IPS-18a (cell line): ENCODE data around the gene PHACTR2.

Experiments
- H3K27ac ChIP-seq: one replicate; pipeline ENCODE4 v1.5.1; 2013; ENCODE audit warnings: low read length
- H3K27me3 ChIP-seq: one replicate; pipeline ENCODE4 v1.6.1; 2013; ENCODE audit warnings: mild to moderate bottlenecking, low read length; ENCODE audit not compliant: control insufficient read depth, insufficient read depth
- H3K36me3 ChIP-seq: one replicate; pipeline ENCODE4 v1.6.1; 2013; ENCODE audit warnings: low read depth, low read length; ENCODE audit not compliant: control insufficient read depth
- H3K4me1 ChIP-seq: one replicate; pipeline ENCODE4 v1.6.1; 2013; ENCODE audit warnings: low read depth, low read length; ENCODE audit not compliant: control insufficient read depth
- H3K4me3 ChIP-seq: one replicate; pipeline ENCODE4 v1.5.1; 2013; ENCODE audit warnings: low read length
- H3K9ac ChIP-seq: one replicate; pipeline ENCODE4 v1.6.1; 2013; ENCODE audit warnings: mild to moderate bottlenecking, low read length, moderate library complexity
- H3K9me3 ChIP-seq: one replicate; pipeline ENCODE4 v1.6.1; 2013; ENCODE audit warnings: low read depth, low read length; ENCODE audit not compliant: control insufficient read depth

Gene PHACTR2

DNA sequence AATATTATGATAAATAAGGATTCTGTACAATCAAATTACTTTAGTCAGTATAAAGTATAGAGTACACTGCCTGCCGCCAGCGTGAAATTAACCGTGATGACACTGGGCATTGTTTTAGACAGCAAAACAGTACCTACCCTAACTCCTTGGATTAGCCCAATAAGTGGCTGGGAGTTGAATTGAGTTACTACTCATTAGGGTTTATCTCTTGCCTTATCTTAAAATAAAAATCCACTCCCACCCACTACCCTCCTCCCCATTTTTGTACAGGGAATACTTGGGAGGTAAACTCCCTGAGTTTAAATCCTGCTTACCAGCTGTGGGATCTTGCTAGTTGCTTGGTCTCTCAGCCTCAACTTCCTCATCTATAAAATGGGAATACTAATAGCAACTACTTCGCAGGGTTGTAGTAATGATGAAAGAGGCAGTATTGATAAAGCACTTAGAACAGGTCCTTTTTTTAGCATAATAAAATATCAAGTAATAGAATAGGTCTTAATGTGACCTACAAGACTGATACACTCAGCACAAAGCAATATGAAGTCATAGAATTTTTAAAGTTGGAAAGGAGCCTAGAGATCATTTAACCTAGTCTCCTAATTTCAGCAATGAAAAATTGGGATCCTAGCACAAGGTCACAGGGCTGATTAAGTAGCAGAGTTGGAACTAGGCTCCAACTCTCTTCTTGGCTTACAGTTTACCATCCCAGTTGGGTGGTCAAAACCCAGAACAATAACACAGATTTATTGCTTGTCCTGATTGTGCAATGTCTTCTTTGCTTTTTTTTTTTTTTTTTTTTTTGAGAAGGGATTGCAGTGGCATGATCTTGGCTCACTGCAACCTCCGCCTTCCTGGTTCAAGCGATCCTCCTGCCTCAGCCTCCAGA, 23.8 kb downstream of the PHACTR2 start:
- Histone ChIP-seq H3K27ac (no peak overlapping the region), H3K4me3 (no peak overlapping the region), H3K4me1 (no peaks in the 10 kb centered on the region), H3K9me3 (no peaks in the 10 kb centered on the region), H3K36me3 (no peaks in the 10 kb centered on the region), H3K9ac (no peak overlapping the region), H3K27me3 (no peaks in the 10 kb centered on the region)

DNA sequence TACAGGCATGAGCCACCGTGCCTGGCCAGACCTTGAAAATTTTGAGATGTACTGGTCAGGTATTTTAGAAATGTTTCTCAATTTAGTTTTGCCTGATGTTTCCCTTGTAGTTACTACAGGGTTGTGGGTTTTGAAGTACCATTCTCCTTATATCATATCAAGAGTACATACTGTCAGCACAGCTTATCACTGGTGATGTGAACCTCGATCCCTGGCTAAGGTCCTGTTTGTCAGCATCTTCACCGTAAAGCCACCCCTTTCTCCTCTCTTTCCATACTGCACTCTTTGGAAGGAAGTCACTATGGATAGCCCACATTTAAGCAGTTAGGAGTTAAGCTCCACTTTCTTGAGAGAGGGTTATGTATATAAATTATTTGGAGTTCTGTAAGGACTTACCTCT, 27.8 kb downstream of the PHACTR2 start:
- H3K4me1 ChIP-seq: no peaks in the 10 kb centered on the region
- no peak overlapping the region for H3K27ac ChIP-seq
- H3K9ac ChIP-seq: no peak overlapping the region
- H3K9me3 ChIP-seq: no peaks in the 10 kb centered on the region
- H3K36me3 ChIP-seq: no peaks in the 10 kb centered on the region
- no peaks in the 10 kb centered on the region for H3K27me3 ChIP-seq
- no peak overlapping the region for H3K4me3 ChIP-seq

DNA sequence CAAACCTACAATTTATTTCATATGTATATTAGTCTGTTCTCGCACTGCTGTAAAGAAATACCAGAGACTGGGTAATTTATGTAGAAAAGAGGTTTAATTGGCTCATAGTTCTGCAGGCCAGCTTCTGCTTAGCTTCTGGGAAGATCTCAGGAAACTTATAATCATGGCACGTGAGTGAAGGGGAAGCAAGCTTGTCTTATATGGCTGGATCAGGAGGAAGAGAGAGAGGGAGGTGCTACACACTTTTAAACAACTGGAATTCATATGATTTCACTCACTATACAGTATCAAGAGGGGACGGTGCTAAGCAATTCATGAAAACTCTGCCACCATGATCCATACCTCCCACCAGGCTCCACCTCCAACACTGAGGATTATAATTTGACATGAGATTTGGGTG, 29.9 kb downstream of the PHACTR2 start:
- Histone ChIP-seq H3K4me1 (no peaks in the 10 kb centered on the region), H3K9ac (no peak overlapping the region), H3K27ac (no peak overlapping the region), H3K4me3 (no peak overlapping the region), H3K9me3 (no peaks in the 10 kb centered on the region), H3K36me3 (no peaks in the 10 kb centered on the region), H3K27me3 (no peaks in the 10 kb centered on the region)

DNA sequence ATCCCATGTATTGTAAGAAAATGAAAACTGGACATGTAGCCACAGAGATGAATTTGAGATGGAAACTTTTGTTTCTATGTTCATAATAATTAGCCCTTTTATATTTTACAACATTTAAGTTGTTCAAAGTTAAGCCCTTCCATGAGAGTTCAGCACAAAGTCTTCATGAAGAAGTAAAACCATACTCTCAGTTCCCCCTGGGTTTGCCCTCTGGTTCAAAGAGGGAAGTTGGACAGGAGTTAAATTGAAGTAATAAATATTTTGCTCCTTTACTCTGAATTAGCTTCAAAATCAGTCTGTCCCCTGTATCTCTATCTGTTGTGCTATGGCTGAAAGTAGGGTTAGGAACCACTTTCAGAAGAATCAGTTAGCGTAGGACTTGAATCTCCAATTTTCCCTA, 31.1 kb downstream of the PHACTR2 start:
- no peak overlapping the region for H3K4me3 ChIP-seq
- no peaks in the 10 kb centered on the region for H3K36me3 ChIP-seq
- H3K9me3 ChIP-seq: no peaks in the 10 kb centered on the region
- no peaks in the 10 kb centered on the region for H3K27me3 ChIP-seq
- no peak overlapping the region for H3K27ac ChIP-seq
- no peak overlapping the region for H3K9ac ChIP-seq
- no peaks in the 10 kb centered on the region for H3K4me1 ChIP-seq

DNA sequence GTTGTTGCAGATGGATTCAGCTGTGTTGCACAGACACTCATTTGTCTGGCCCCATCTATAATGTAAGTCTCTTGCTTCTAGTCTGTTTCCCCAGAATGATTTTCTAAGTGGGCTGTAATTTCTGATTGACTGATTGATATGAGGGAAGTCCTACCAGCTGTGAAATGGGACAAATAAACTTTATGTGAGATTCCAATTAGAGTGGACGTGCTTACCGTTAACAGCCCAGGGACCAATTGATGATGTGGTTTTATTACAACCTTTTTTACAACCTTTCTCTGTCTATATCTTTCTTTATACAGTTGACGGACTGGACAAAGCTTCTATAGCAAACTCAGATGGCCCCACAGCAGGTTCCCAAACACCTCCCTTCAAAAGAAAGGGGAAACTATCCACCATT, 33.9 kb downstream of the PHACTR2 start:
- Histone ChIP-seq H3K36me3 (no peaks in the 10 kb centered on the region), H3K27me3 (no peaks in the 10 kb centered on the region), H3K27ac (no peak overlapping the region)

DNA sequence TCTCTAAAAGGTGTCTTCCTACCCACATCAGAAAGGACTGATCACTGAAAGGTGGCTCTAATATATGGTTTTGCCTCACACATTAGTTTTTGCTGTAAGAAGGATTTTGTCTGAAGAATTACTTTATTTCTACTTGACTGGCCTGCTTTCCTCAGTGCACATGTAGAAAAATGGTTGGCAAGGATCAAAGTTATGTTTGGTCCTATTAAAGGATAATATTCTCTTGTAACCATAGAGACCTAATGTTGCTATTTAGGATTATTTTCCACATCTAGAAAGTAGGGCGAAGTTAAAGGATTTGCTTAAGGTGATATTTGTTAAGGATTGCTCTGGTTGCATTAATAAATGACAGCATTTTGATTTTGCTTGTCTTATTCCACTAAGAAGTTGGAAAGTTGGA, 40.7 kb downstream of the PHACTR2 start:
- Histone ChIP-seq H3K9ac (no peak overlapping the region), H3K27ac (no peak overlapping the region), H3K9me3 (no peaks in the 10 kb centered on the region), H3K36me3 (peaks cover 3% of the 10 kb centered on the region), H3K27me3 (no peaks in the 10 kb centered on the region), H3K4me1 (no peaks in the 10 kb centered on the region), H3K4me3 (no peak overlapping the region)

More for the DNA sequence above, 33.9 kb downstream of the PHACTR2 start:
- Histone ChIP-seq H3K4me1 (no peaks in the 10 kb centered on the region), H3K9ac (no peak overlapping the region), H3K9me3 (no peaks in the 10 kb centered on the region), H3K4me3 (no peak overlapping the region)

DNA sequence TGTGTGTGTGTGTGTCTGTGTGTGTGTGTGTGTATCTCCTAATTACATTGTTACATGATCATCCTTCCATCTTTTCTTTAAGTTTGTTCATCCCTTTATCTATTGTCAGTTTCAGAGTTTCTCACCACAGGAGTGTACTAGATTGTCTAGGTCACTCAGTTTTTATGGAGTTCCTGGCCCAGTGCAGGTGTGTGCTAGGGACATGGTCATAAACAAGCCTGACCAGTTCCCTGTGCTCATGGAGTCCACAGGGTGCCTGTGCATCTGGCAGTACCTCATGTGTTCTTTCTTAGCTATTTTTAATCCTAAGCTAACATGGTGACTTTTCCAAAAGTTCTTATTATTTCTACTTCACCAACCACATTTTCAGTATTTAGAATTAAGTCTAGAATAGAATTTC, 43.9 kb downstream of the PHACTR2 start:
- Histone ChIP-seq H3K27me3 (no peaks in the 10 kb centered on the region), H3K4me3 (no peak overlapping the region), H3K9me3 (no peaks in the 10 kb centered on the region), H3K36me3 (peaks cover 3% of the 10 kb centered on the region), H3K9ac (no peak overlapping the region), H3K4me1 (no peaks in the 10 kb centered on the region), H3K27ac (no peak overlapping the region)

DNA sequence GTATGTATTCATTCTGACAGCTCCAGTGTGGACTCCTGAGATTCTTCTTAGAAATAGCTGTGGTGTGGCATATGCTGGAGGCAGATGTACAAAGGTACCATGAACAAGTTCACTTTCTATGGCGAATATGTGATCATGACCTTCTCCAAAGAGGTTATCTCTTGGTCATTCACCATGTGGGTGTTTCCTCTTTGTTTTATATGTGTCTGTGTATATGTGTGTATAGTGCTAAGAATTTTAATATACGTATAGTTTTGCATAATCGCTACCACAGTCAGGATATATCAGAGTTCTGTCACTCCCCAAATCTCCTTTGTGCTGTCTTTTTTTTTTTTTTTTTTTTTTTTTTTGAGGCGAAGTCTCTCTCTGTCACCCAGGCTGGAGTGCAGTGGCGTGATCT, 47.1 kb downstream of the PHACTR2 start:
- Histone ChIP-seq H3K4me3 (no peak overlapping the region), H3K9ac (no peak overlapping the region), H3K27me3 (no peaks in the 10 kb centered on the region), H3K27ac (no peak overlapping the region), H3K9me3 (no peaks in the 10 kb centered on the region), H3K4me1 (no peaks in the 10 kb centered on the region), H3K36me3 (peaks cover 3% of the 10 kb centered on the region)

DNA sequence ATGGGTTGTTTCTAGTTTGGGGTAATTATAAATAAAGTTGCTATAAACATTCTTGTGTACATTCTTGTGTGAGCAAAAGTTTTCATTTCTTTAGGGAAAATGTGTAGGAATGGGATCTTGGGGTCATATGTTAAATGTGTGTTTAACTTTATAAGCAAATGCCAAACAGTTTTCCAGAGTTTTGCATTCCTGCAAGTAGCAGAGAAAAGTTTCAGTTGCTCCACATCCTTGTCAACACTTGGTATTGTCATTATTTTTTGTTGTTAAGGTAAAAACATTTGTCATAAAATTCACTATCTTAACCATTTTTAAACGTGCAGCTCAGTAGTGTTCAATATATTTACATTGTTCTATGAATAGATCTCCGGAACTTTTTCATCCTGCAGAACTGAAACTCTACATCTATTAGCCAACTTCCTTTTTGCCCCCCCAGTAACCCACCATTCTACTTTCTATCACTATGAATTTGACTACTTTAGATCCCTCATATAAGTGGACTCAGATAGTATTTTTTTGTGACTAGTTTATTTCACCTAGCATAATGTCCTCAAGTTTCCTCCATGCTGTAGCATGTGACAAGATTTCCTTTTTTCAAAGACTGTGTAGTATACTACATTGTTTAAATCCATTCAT, 48.4 kb downstream of the PHACTR2 start:
- H3K4me3 ChIP-seq: no peak overlapping the region
- H3K27me3 ChIP-seq: no peaks in the 10 kb centered on the region
- H3K4me1 ChIP-seq: no peaks in the 10 kb centered on the region
- peaks cover 3% of the 10 kb centered on the region for H3K36me3 ChIP-seq
- H3K9ac ChIP-seq: no peak overlapping the region
- H3K9me3 ChIP-seq: no peaks in the 10 kb centered on the region
- H3K27ac ChIP-seq: no peak overlapping the region

DNA sequence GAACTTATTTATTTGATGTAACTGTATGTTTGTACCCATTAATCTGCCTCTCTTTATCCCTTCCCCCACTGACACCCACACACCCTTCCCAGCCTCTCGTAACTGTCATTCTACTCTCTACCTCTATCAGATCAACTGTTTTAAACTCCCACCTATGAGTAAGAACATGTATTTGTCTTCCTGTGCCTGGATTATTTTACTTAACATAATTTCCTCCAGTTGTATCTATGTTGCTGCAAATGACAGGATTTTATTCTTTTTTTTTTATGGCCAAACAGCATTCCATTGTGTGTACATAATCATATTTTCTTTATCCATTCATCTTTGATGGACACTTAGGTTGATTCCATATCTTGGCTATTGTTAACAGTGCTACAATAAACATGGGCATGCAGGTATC, 49.3 kb downstream of the PHACTR2 start:
- no peaks in the 10 kb centered on the region for H3K9me3 ChIP-seq
- no peaks in the 10 kb centered on the region for H3K4me1 ChIP-seq
- H3K27me3 ChIP-seq: no peaks in the 10 kb centered on the region
- H3K9ac ChIP-seq: no peak overlapping the region
- no peak overlapping the region for H3K27ac ChIP-seq
- no peak overlapping the region for H3K4me3 ChIP-seq
- H3K36me3 ChIP-seq: no peaks in the 10 kb centered on the region

DNA sequence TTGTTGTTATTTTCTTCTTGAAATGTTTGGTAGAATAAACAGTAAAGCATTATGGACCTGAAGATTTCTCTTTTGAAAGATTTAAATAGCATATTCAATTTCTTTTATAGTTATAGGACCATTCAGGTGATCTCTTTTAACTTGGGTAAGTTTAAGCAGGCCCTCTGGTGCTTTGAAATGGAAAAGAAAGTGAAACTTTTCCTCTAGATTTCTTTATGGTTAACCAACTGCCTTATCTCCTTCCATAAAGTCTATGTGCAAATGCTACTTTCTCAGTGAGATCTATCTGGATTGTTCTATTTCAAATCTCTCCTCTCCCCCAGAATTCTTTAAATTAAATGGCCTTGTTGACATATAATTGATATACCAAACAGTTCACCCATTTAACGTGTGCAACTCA, 54.0 kb downstream of the PHACTR2 start:
- H3K4me1 ChIP-seq: peaks cover 27% of the 10 kb centered on the region
- H3K27ac ChIP-seq: no peak overlapping the region
- H3K9ac ChIP-seq: no peak overlapping the region
- H3K36me3 ChIP-seq: no peaks in the 10 kb centered on the region
- no peaks in the 10 kb centered on the region for H3K27me3 ChIP-seq
- H3K9me3 ChIP-seq: no peaks in the 10 kb centered on the region
- no peak overlapping the region for H3K4me3 ChIP-seq

DNA sequence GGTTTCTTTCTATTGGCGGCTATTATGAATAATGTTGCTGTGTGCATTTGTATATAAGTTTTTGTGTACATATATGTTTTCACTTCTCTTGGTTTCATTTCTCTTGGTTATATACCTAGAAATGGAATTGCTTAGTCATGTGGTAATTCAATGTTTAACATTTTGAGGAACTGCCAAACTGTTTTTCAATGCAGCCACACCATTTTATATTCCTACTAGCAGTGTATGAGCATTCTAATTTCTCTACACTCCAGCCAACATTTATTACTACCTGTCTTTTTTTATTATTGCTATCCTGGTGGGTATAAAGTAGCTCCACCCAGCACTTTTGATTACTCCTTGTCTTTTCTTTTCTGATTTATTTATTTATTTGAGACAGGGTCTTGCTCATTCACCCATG, 54.8 kb downstream of the PHACTR2 start:
- Histone ChIP-seq H3K4me1 (peaks cover 27% of the 10 kb centered on the region), H3K4me3 (no peak overlapping the region), H3K36me3 (no peaks in the 10 kb centered on the region), H3K9ac (no peak overlapping the region), H3K9me3 (no peaks in the 10 kb centered on the region), H3K27me3 (no peaks in the 10 kb centered on the region), H3K27ac (no peak overlapping the region)
